Neural crest cell (in vitro differentiated cells): ENCODE data around the gene SCUBE3. TPM values are rescaled to one million over a fixed set of nuclear protein-coding genes. Genes with fewer than 3 reads are reported as not detected.

Source experiments
- DNase-seq: peaks from one replicate; pipeline ENCODE4 v3.0.0; 2021; ENCODE audit warnings: low read depth, mixed read lengths, low spot score
- H3K27ac Mint-ChIP-seq: one replicate; pipeline ENCODE4 v1.8.0; 2021; ENCODE audit warnings: mild to moderate bottlenecking, mixed read lengths; ENCODE audit not compliant: unreplicated experiment
- H3K27me3 Mint-ChIP-seq: 2 replicates; pipeline ENCODE4 v1.8.0; 2021; ENCODE audit warnings: low read depth, mild to moderate bottlenecking, mixed read lengths
- H3K36me3 Mint-ChIP-seq: 2 replicates; pipeline ENCODE4 v1.8.0; 2021; ENCODE audit warnings: low read depth, mild to moderate bottlenecking, mixed read lengths
- H3K4me1 Mint-ChIP-seq: 2 replicates; pipeline ENCODE4 v1.8.0; 2021; ENCODE audit warnings: mixed read lengths
- H3K4me3 Mint-ChIP-seq: one replicate; pipeline ENCODE4 v1.8.0; 2021; ENCODE audit warnings: mild to moderate bottlenecking, mixed read lengths
- H3K9me3 Mint-ChIP-seq: 2 replicates; pipeline ENCODE4 v1.8.0; 2021; ENCODE audit warnings: mixed read lengths
- CTCF ChIP-seq: fragments of 200-600 bp; sonication (generic); conservative IDR thresholded peaks from 2 replicates; pipeline ENCODE4 v1.5.0; 2021; ENCODE audit warnings: antibody characterized with exemption, mild to moderate bottlenecking
- total RNA-seq: library from RNA; stranded (reverse); gene quantifications from 2 replicates; pipeline ENCODE4 v1.2.1, GENCODE V29; 2021

The SCUBE3 gene
- total RNA-seq, 1 donor from 2014 or later, result 22.5 TPM

GRCh38 chr6:35253249-35253648, 39.5 kb downstream of the SCUBE3 start:
- Mint-ChIP-seq H3K4me3 (peak overlapping the region; percentile 54), H3K4me1 (peaks cover 24% of the 10 kb centered on the region), H3K27ac (no peak overlapping the region), H3K27me3 (no peaks in the 10 kb centered on the region), H3K36me3 (peaks cover 13% of the 10 kb centered on the region), H3K9me3 (no peaks in the 10 kb centered on the region)
- TF ChIP-seq CTCF, result no peak
- no peak for DNase-seq

GRCh38 chr6:35258336-35258735, 44.6 kb downstream of the SCUBE3 start:
- no peak for DNase-seq
- Mint-ChIP-seq H3K36me3 (no peaks in the 10 kb centered on the region), H3K4me1 (peaks cover 39% of the 10 kb centered on the region), H3K4me3 (peak overlapping the region; percentile 99), H3K27me3 (no peaks in the 10 kb centered on the region), H3K9me3 (no peaks in the 10 kb centered on the region), H3K27ac (peak overlapping the region; percentile 97)
- no peak for TF ChIP-seq CTCF

- TF ChIP-seq CTCF, result peak; percentile 40
- H3K27ac Mint-ChIP-seq, result peak overlapping the region; percentile 97
- no peaks in the 10 kb centered on the region for H3K9me3 Mint-ChIP-seq
- peaks cover 40% of the 10 kb centered on the region for H3K4me1 Mint-ChIP-seq
- peak overlapping the region; percentile 99 for H3K4me3 Mint-ChIP-seq
- DNase-seq, result peak; percentile 41
- no peaks in the 10 kb centered on the region for H3K36me3 Mint-ChIP-seq
- H3K27me3 Mint-ChIP-seq, result no peaks in the 10 kb centered on the region
Measured at GRCh38 chr6:35258858-35259193, 45.1 kb downstream of the SCUBE3 start.

GRCh38 chr6:35259194-35259947, 45.6 kb downstream of the SCUBE3 start, which contains the start of gene ZNF76:
TSS of gene ZNF76 (plus strand) at chr6:35259735. CDS start at chr6:35281152, 21,417 bp downstream.
- Mint-ChIP-seq H3K4me3 (peak within 1 kb of the TSS; percentile 99), H3K9me3 (no peaks in the 10 kb centered on the region), H3K27ac (peak within 1 kb of the TSS; percentile 97), H3K36me3 (no peaks in the 10 kb centered on the region), H3K4me1 (peaks cover 42% of the 10 kb centered on the region), H3K27me3 (no peaks in the 10 kb centered on the region)
- TF ChIP-seq CTCF, result peak; percentile 5
- DNase-seq, result peak; percentile 100

GRCh38 chr6:35259948-35260590, 46.3 kb downstream of the SCUBE3 start:
- H3K4me1 Mint-ChIP-seq, result peaks cover 42% of the 10 kb centered on the region
- no peak for DNase-seq

More at GRCh38 chr6:35259948-35260590, 46.3 kb downstream of the SCUBE3 start:
- Mint-ChIP-seq H3K9me3 (no peaks in the 10 kb centered on the region), H3K27me3 (no peaks in the 10 kb centered on the region), H3K4me3 (peak overlapping the region; percentile 99), H3K36me3 (no peaks in the 10 kb centered on the region), H3K27ac (peak overlapping the region; percentile 7)
- TF ChIP-seq CTCF, result no peak
